GM12865 (cell line): ENCODE measurements around the gene ZFP62.

Experiments
- DNase-seq: peaks from one replicate; pipeline ENCODE4 v3.0.0; 2010; ENCODE audit warnings: low read depth
- H3K4me3 ChIP-seq: 2 replicates; pipeline ENCODE4 v1.5.1; 2011; ENCODE audit warnings: mild to moderate bottlenecking, low read depth, low read length, control low read depth
- CTCF ChIP-seq: IDR thresholded peaks from 2 replicates; pipeline ENCODE4 v1.5.1; 2011; ENCODE audit warnings: low read length, control low read depth, low read depth, inconsistent platforms; ENCODE audit not compliant: insufficient read depth; ENCODE audit errors: missing control alignments

Gene ZFP62

GRCh38 chr5:180802325-180803180 lies 58.5 kb downstream of the ZFP62 start, which contains the start of gene MGAT1:
TSS of gene MGAT1 (minus strand) at chr5:180802806. CDS start at chr5:180792971, 9,835 bp downstream.
- peak within 1 kb of the TSS; percentile 87 for H3K4me3 ChIP-seq
- no peak for TF ChIP-seq CTCF
- peak; percentile 87 for DNase-seq

GRCh38 chr5:180801596-180802324 lies 59.3 kb downstream of the ZFP62 start:
- no peak for DNase-seq
- peak overlapping the region; percentile 75 for H3K4me3 ChIP-seq
- TF ChIP-seq CTCF, result no peak

- H3K4me3 ChIP-seq, result no peak overlapping the region
- TF ChIP-seq CTCF, result no peak
- DNase-seq, result no peak
These were observed 60.9 kb downstream of the ZFP62 start for GRCh38 chr5:180799902-180800801.

GRCh38 chr5:180799194-180799593 lies 61.9 kb downstream of the ZFP62 start:
- H3K4me3 ChIP-seq, result no peak overlapping the region
- TF ChIP-seq CTCF, result peak; percentile 10
- DNase-seq, result no peak

GRCh38 chr5:180798193-180798592 lies 62.9 kb downstream of the ZFP62 start:
- DNase-seq, result no peak
- H3K4me3 ChIP-seq, result no peak overlapping the region
- TF ChIP-seq CTCF, result no peak
